ENCODE results near the gene DOCK3. TPM values are rescaled to one million over a fixed set of nuclear protein-coding genes. Genes with fewer than 3 reads are reported as not detected.

The DOCK3 gene
- total RNA-seq, 2 donors from 2014 or later, result 0.02 to 0.32 TPM

GRCh38 chr3:51400166-51400565 lies 725.4 kb downstream of the DOCK3 start:
- no peak overlapping the region for H3K4me3 ChIP-seq
- H3K27ac ChIP-seq, result no peak overlapping the region
- no peaks in the 10 kb centered on the region for H3K4me1 ChIP-seq
- no peak overlapping the region for H3K9ac ChIP-seq (ENCODE audit: low read depth in 2 of 2, low read length in 2 of 2)
- DNase-seq, result no peak
- TF ChIP-seq, protein P1, sequence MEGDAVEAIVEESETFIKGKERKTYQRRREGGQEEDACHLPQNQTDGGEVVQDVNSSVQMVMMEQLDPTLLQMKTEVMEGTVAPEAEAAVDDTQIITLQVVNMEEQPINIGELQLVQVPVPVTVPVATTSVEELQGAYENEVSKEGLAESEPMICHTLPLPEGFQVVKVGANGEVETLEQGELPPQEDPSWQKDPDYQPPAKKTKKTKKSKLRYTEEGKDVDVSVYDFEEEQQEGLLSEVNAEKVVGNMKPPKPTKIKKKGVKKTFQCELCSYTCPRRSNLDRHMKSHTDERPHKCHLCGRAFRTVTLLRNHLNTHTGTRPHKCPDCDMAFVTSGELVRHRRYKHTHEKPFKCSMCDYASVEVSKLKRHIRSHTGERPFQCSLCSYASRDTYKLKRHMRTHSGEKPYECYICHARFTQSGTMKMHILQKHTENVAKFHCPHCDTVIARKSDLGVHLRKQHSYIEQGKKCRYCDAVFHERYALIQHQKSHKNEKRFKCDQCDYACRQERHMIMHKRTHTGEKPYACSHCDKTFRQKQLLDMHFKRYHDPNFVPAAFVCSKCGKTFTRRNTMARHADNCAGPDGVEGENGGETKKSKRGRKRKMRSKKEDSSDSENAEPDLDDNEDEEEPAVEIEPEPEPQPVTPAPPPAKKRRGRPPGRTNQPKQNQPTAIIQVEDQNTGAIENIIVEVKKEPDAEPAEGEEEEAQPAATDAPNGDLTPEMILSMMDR (IDR thresholded peaks at IDR 0.05), result no peak
- H3K9me3 ChIP-seq, result no peaks in the 10 kb centered on the region
- no peaks in the 10 kb centered on the region for H3K27me3 ChIP-seq
- intact Hi-C loops (cut with DNase I), result loop anchor here (10.0 kb wide), 1 partner anchor 85 kb away; no protein-coding TSS in a partner anchor
- no peaks in the 10 kb centered on the region for H3K36me3 ChIP-seq

- Histone ChIP-seq H3K27ac (no peak overlapping the region), H3K4me3 (no peak overlapping the region), H3K9me3 (no peaks in the 10 kb centered on the region), H3K36me3 (no peaks in the 10 kb centered on the region), H3K4me1 (no peaks in the 10 kb centered on the region), H3K27me3 (no peaks in the 10 kb centered on the region), H3K9ac (ENCODE audit: low read depth in 2 of 2, low read length in 2 of 2) (no peak overlapping the region)
- intact Hi-C loops (cut with DNase I), result loop anchor here (10.0 kb wide), 1 partner anchor 83 kb away; no protein-coding TSS in a partner anchor
- DNase-seq, result no peak
- TF ChIP-seq, protein P1 (IDR thresholded peaks at IDR 0.05), result no peak
These were observed 727.0 kb downstream of the DOCK3 start for GRCh38 chr3:51401735-51402134.

GRCh38 chr3:51403675-51404074 lies 728.9 kb downstream of the DOCK3 start:
- intact Hi-C loops (cut with DNase I), result loop anchor here (10.0 kb wide), 1 partner anchor 81 kb away; no protein-coding TSS in a partner anchor
- H3K36me3 ChIP-seq, result no peaks in the 10 kb centered on the region

GRCh38 chr3:51408021-51408420 lies 733.3 kb downstream of the DOCK3 start:
- Histone ChIP-seq H3K27ac (no peak overlapping the region), H3K36me3 (no peaks in the 10 kb centered on the region), H3K9ac (ENCODE audit: low read depth in 2 of 2, low read length in 2 of 2) (no peak overlapping the region), H3K4me3 (no peak overlapping the region), H3K27me3 (no peaks in the 10 kb centered on the region), H3K9me3 (no peaks in the 10 kb centered on the region), H3K4me1 (no peaks in the 10 kb centered on the region)
- TF ChIP-seq, protein P1 (IDR thresholded peaks at IDR 0.05), result no peak
- DNase-seq, result no peak
- intact Hi-C loops (cut with DNase I), result loop anchor here (10.0 kb wide), 1 partner anchor 77 kb away; no protein-coding TSS in a partner anchor

More at GRCh38 chr3:51403675-51404074, 728.9 kb downstream of the DOCK3 start:
- no peak for DNase-seq
- Histone ChIP-seq H3K9ac (ENCODE audit: low read depth in 2 of 2, low read length in 2 of 2) (no peak overlapping the region), H3K9me3 (no peaks in the 10 kb centered on the region), H3K4me3 (no peak overlapping the region), H3K4me1 (no peaks in the 10 kb centered on the region), H3K27ac (no peak overlapping the region), H3K27me3 (no peaks in the 10 kb centered on the region)
- TF ChIP-seq, protein P1 (IDR thresholded peaks at IDR 0.05), result no peak

DNA sequence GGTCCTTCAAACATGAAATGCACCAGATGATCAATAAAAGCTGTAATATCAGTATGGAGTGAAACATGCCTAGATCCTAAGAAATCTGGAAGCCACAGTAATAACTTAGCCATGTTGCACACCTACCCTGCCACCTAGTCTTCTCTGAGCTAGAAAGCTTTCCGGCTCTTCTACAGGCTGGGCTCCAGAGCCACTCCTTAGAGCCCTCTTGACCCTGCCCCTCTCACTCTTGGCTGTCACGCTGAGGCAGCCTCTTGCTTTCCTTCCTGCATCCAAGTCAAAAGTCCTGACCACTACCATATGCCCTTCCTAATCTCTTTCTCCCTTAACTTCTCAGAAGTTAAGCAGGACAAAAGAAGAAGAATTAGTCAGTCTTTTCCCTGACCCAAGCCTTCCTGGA lies 734.1 kb downstream of the DOCK3 start:
- intact Hi-C loops (cut with DNase I), result loop anchor here (10.0 kb wide), 1 partner anchor 76 kb away; no protein-coding TSS in a partner anchor
- no peak overlapping the region for H3K4me3 ChIP-seq
- no peaks in the 10 kb centered on the region for H3K4me1 ChIP-seq
- no peaks in the 10 kb centered on the region for H3K36me3 ChIP-seq
- no peak overlapping the region for H3K27ac ChIP-seq
- H3K27me3 ChIP-seq, result no peaks in the 10 kb centered on the region
- H3K9me3 ChIP-seq, result no peaks in the 10 kb centered on the region
- TF ChIP-seq, protein P1 (IDR thresholded peaks at IDR 0.05), result no peak
- H3K9ac ChIP-seq (ENCODE audit: low read depth in 2 of 2, low read length in 2 of 2), result no peak overlapping the region
- no peak for DNase-seq
